HEK293T (cell line): ENCODE results near the gene KCNK10.

Experiments used
- ARNT ChIP-seq: fragments of 450-650 bp; IDR thresholded peaks from 2 replicates; pipeline ENCODE4 v1.6.1; 2017; ENCODE audit warnings: mild to moderate bottlenecking
- BHLHE40 ChIP-seq: fragments of 450-650 bp; IDR thresholded peaks from 2 replicates; pipeline ENCODE4 v1.6.1; 2016; ENCODE audit warnings: mild to moderate bottlenecking, moderate library complexity, borderline replicate concordance
- FOXK2 ChIP-seq: fragments of 450-650 bp; IDR thresholded peaks from 2 replicates; pipeline ENCODE4 v1.6.1; 2016; ENCODE audit warnings: mild to moderate bottlenecking
- FOXM1 ChIP-seq: fragments of 450-650 bp; IDR thresholded peaks from 2 replicates; pipeline ENCODE4 v1.6.1; 2017; ENCODE audit warnings: mild to moderate bottlenecking, borderline replicate concordance
- SUZ12 ChIP-seq: fragments of 450-650 bp; IDR thresholded peaks from 2 replicates; pipeline ENCODE4 v1.6.1; 2016; ENCODE audit warnings: mild to moderate bottlenecking
- TARDBP ChIP-seq: fragments of 450-650 bp; IDR thresholded peaks from 2 replicates; pipeline ENCODE4 v1.6.1; 2016
- ZNF384 ChIP-seq: fragments of 450-650 bp; IDR thresholded peaks from 2 replicates; pipeline ENCODE4 v1.6.1; 2016

DNA sequence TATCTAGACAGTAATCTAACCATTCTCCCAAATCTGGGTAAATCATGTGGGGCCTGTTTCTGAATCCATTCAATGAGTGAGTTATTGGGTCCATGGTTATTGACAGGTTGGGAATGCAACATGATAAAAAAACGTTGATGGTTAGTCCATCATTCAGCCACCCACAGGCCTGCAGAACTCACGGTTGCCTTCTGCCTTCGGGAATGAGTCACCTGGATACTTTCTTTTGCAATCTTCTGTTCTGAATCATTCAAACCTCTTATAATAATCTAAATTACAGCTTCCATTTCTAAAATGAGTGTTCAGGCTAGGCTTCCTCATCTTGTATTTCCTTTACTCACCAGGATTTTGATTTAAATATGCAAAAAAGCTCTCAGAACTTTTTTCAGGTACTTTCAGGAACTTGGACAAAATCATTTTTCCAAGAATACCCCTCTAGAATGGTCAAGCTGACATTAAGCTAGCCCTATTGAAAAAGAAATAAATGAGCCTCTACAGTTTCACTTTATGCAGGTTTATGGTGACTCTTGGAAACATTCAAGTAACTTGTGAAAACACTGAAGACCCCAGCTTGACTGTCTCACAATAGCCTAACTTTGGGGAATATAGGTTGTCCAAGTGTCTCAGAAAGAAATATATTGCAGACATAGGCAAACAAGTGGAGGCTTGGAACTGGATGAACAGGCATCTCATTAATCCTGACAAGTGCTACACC, 94.4 kb downstream of the KCNK10 start:
- no peak for TF ChIP-seq ZNF384
- TF ChIP-seq TARDBP, result no peak
- TF ChIP-seq FOXK2, result no peak
- no peak for TF ChIP-seq FOXM1
- TF ChIP-seq BHLHE40, result no peak
- no peak for TF ChIP-seq ARNT
- TF ChIP-seq SUZ12, result no peak
